HG03159 (cell line): ENCODE measurements around the gene CEACAM3.
A peak's percentile ranks its signal among the peaks of the same experiment; 100 is the strongest.

Experiments used
- ATAC-seq: cut with Tn5 transposase; IDR thresholded peaks from one replicate; pipeline ENCODE4 v1.9.1; 2021; ENCODE audit warnings: mild to moderate bottlenecking, moderate library complexity; ENCODE audit not compliant: unreplicated experiment

CEACAM3 gene

GRCh38 chr19:41843371-41843770, 47.0 kb downstream of the CEACAM3 start:
- ATAC-seq = no peak

- no peak for ATAC-seq
Measured at GRCh38 chr19:41844601-41845000, 48.2 kb downstream of the CEACAM3 start, which contains the start of gene LYPD4. Gene LYPD4 (minus strand): TSS chr19:41844683. CDS start chr19:41839285, 5,398 bp downstream.

GRCh38 chr19:41845001-41845050, 48.4 kb downstream of the CEACAM3 start, which contains the start of gene DMRTC2:
Gene DMRTC2 (plus strand): TSS chr19:41845042. CDS start chr19:41847429, 2,387 bp downstream.
- ATAC-seq = no peak

GRCh38 chr19:41845051-41845590, 48.7 kb downstream of the CEACAM3 start:
- no peak for ATAC-seq

- ATAC-seq = no peak
Measured at GRCh38 chr19:41847351-41848105, 51.1 kb downstream of the CEACAM3 start.

- ATAC-seq = no peak
Measured at GRCh38 chr19:41848666-41849065, 52.3 kb downstream of the CEACAM3 start.

GRCh38 chr19:41849067-41849466, 52.7 kb downstream of the CEACAM3 start:
- no peak for ATAC-seq

GRCh38 chr19:41850381-41850780, 54.0 kb downstream of the CEACAM3 start:
- ATAC-seq = no peak

- no peak for ATAC-seq
Measured at GRCh38 chr19:41851456-41851855, 55.1 kb downstream of the CEACAM3 start.

- ATAC-seq = no peak
Measured at GRCh38 chr19:41853344-41853743, 57.0 kb downstream of the CEACAM3 start.

- ATAC-seq = no peak
Measured at GRCh38 chr19:41853768-41854167, 57.4 kb downstream of the CEACAM3 start.

GRCh38 chr19:41859213-41859617, 62.8 kb downstream of the CEACAM3 start:
- no peak for ATAC-seq

- peak; percentile 71 for ATAC-seq
Measured at GRCh38 chr19:41859618-41860418, 63.4 kb downstream of the CEACAM3 start, which contains the start of gene RPS19. Gene RPS19 (plus strand): TSS chr19:41860255. CDS start chr19:41860775, 520 bp downstream.

- no peak for ATAC-seq
Measured at GRCh38 chr19:41860419-41861115, 64.2 kb downstream of the CEACAM3 start.
